B cell (primary cell): ENCODE measurements around the gene KDF1. TPM values are rescaled to one million over a fixed set of nuclear protein-coding genes. Genes with fewer than 3 reads are reported as not detected.
"Not testable (repeated sequence)": the region's sequence is repeated elsewhere in the genome, so short reads cannot be mapped to it uniquely, and the experiment has no call there.

ENCODE experiments used
- ATAC-seq: fragments of 200-7000 bp; cut with Tn5 transposase; one replicate; pipeline ENCODE4 v1.10.0; 2021; ENCODE audit warnings: low read depth, mild to moderate bottlenecking, moderate number of reproducible peaks, moderate library complexity
- CTCF ChIA-PET: fragments of 350-600 bp; sonication (Branson Sonifier 250); formaldehyde crosslinking; loops from one replicate; lab custom pipeline; 2021; ENCODE audit warnings: antibody characterized with exemption, inconsistent platforms; lab: Charles Lee
- POLR2A ChIA-PET: fragments of 350-600 bp; sonication (Branson Sonifier 250); formaldehyde crosslinking; loops from one replicate; lab custom pipeline; 2021; ENCODE audit warnings: antibody characterized with exemption; lab: Charles Lee
- DNase-seq: peaks from one replicate; pipeline ENCODE4 v3.0.0; 2013
- H2AFZ ChIP-seq: 2 replicates; pipeline ENCODE4 v1.6.1; 2012; ENCODE audit warnings: mild to moderate bottlenecking, low read depth, low read length; ENCODE audit not compliant: insufficient read depth, poor library complexity, severe bottlenecking
- H3K27ac ChIP-seq, 2 donors: 1 replicate in 1 of 2; 2 replicates in 1 of 2; pipeline ENCODE4 v1.5.1; 2012 to 2013; ENCODE audit warnings: low read length in 2 of 2, mild to moderate bottlenecking in 2 of 2, moderate library complexity in 1 of 2
- H3K27me3 ChIP-seq, 4 experiments: fragments of 200-600 bp in 1 of 4; sonication (generic) in 1 of 4; replicated peaks in 1 of 4; 1 replicate in 2 of 4; 2 replicates in 2 of 4; pipeline versions ENCODE4 v1.6.1 to v1.7.0; 2013 to 2016; ENCODE audit warnings: low read length in 3 of 4, mild to moderate bottlenecking in 2 of 4, mixed read lengths in 1 of 4, moderate library complexity in 1 of 4; ENCODE audit not compliant: insufficient read depth in 4 of 4, control insufficient read depth in 3 of 4; ENCODE audit errors: control extremely low read depth in 1 of 4
- H3K36me3 ChIP-seq, 2 experiments: replicated peaks in 1 of 2; 1 replicate in 1 of 2; 2 replicates in 1 of 2; pipeline versions ENCODE4 v1.6.1 to v1.7.1; 2013; ENCODE audit warnings: low read length in 1 of 2; ENCODE audit not compliant: insufficient read depth in 2 of 2, control insufficient read depth in 1 of 2; ENCODE audit errors: control extremely low read depth in 1 of 2, extremely low read depth in 1 of 2
- H3K4me1 ChIP-seq, 2 donors: fragments of 200-600 bp in 1 of 2; sonication (generic) in 1 of 2; 1 replicate in 1 of 2; 2 replicates in 1 of 2; pipeline versions ENCODE4 v1.5.1 to v1.6.1; 2013 to 2017; ENCODE audit warnings: low read length in 2 of 2; ENCODE audit not compliant: control insufficient read depth in 2 of 2, insufficient read depth in 2 of 2
- H3K4me2 ChIP-seq: replicated peaks from 2 replicates; pipeline ENCODE3; 2012; ENCODE audit warnings: mild to moderate bottlenecking, low read depth, low read length; ENCODE audit not compliant: poor library complexity, severe bottlenecking
- H3K4me3 ChIP-seq, 5 experiments: fragments of 200-600 bp in 1 of 5; sonication (generic) in 1 of 5; 1 replicate in 3 of 5; 2 replicates in 2 of 5; pipeline versions ENCODE4 v1.5.1 to v1.7.0; 2011 to 2016; ENCODE audit warnings: low read length in 4 of 5, mild to moderate bottlenecking in 4 of 5, low read depth in 2 of 5, control low read depth in 1 of 5, moderate library complexity in 1 of 5; ENCODE audit not compliant: insufficient read depth in 1 of 5; ENCODE audit errors: control extremely low read depth in 1 of 5, extremely low read depth in 1 of 5
- H3K79me2 ChIP-seq: fragments of 200-600 bp; sonication (generic); one replicate; pipeline ENCODE4 v1.6.0; 2016; ENCODE audit warnings: low read length; ENCODE audit not compliant: control insufficient read depth, insufficient read depth
- H3K9ac ChIP-seq: fragments of 200-600 bp; sonication (generic); 2 replicates; pipeline ENCODE4 v1.6.1; 2017; ENCODE audit warnings: mild to moderate bottlenecking, low read length, moderate library complexity
- H3K9me3 ChIP-seq, 3 donors: one replicate each; pipeline versions ENCODE4 v1.6.1 to v1.7.1; 2013; ENCODE audit warnings: low read length in 2 of 3; ENCODE audit not compliant: control insufficient read depth in 2 of 3, insufficient read depth in 1 of 3; ENCODE audit errors: control extremely low read depth in 1 of 3
- H4K20me1 ChIP-seq: 2 replicates; pipeline ENCODE4 v1.6.0; 2012; ENCODE audit warnings: mild to moderate bottlenecking, low read length; ENCODE audit not compliant: insufficient read depth, control insufficient read depth, poor library complexity, severe bottlenecking
- H3K27ac Mint-ChIP-seq: one replicate; pipeline ENCODE4 v1.8.0; 2021; ENCODE audit warnings: mixed read lengths
- H3K27me3 Mint-ChIP-seq: one replicate; pipeline ENCODE4 v1.8.0; 2021; ENCODE audit warnings: mixed read lengths
- H3K4me1 Mint-ChIP-seq: one replicate; pipeline ENCODE4 v1.8.0; 2021; ENCODE audit warnings: mixed read lengths
- H3K4me3 Mint-ChIP-seq: one replicate; pipeline ENCODE4 v1.8.0; 2021; ENCODE audit warnings: mixed read lengths
- H3K9me3 Mint-ChIP-seq: one replicate; pipeline ENCODE4 v1.8.0; 2022; ENCODE audit warnings: mixed read lengths; ENCODE audit not compliant: insufficient read depth
- EZH2 ChIP-seq: IDR thresholded peaks from 2 replicates; pipeline ENCODE4 v1.6.1; 2012; ENCODE audit warnings: borderline replicate concordance, low read depth, mild to moderate bottlenecking, moderate library complexity, low read length; ENCODE audit not compliant: insufficient read depth, poor library complexity, severe bottlenecking
- WGBS: methylation state at CpG from one replicate; pipeline ENCODE4 v1.1.5; 2013; ENCODE audit warnings: missing lambda C conversion rate; ENCODE audit not compliant: insufficient coverage; 5-methylcytosine and 5-hydroxymethylcytosine counted together
- intact Hi-C: fragments of 100-400 bp; cut with micrococcal nuclease; formaldehyde crosslinking; loops from one replicate; pipeline ENCODE4 v1.10.0; 2022
- polyA plus RNA-seq: library from polyadenylated mRNA; depleted of rRNA; stranded (reverse); fragments of >200 nt; gene quantifications from 2 replicates; pipeline ENCODE4 v1.2.3, GENCODE V29; 2012
- total RNA-seq, 2 donors: library from RNA; stranded (reverse); fragments of 120-200 nt in 1 of 2; gene quantifications; 1 replicate in 1 of 2; 2 replicates in 1 of 2; pipeline versions ENCODE4 v1.2.3 to v1.2.4, GENCODE V29; 2013 to 2022

Gene KDF1
- total and polyA plus RNA-seq, 2 donors (not counting 1 experiment from before 2014, with no cell fraction given) = 0.74 to 2.6 TPM

DNA sequence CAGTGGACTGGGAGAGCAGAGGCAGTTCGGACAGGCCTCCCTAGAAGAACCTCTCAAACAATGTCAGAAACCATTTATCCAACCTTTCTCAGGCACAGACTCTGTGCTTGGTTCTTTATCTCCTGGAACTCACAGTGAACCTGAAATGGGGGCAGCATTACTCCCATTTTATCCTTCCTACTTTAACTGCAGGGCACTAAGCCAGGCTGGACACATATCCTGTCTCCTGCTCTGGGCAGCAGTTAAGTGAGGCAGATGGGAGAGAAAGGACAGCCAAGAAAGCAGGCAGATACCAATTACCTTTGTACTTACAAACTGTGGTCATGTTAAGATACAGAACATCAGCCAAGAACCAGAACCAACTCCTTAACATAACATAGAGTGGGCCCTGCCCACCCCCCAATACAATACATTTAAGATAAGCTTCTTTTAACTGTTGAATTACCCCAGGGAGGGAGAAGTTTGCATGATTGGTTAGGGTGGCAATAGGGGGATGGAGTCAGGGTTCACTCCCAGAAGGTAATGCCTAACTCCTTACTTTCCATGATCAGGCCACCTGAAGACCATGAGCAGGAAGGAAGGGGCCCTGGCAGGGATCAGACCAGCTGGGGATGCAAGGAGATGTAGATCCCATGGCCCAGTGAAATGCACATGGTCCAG, 10.9 kb downstream of the KDF1 start:
- CTCF ChIA-PET = no interaction called here
- intact Hi-C loops = no loop called here
- H3K27ac ChIP-seq = no peak overlapping the region
- H3K9me3 ChIP-seq = peaks cover 0 to 2% (median 0%) of the 10 kb centered on the region in 3 donors
- no peak overlapping the region for H2AFZ ChIP-seq
- H3K4me1 ChIP-seq = no peaks in the 10 kb centered on the region
- H3K4me2 ChIP-seq = no peak overlapping the region
- WGBS = 83% methylated on average over 1 of the region's 1 CpG
- Mint-ChIP-seq H3K4me1 (no peaks in the 10 kb centered on the region), H3K9me3 (no peaks in the 10 kb centered on the region), H3K27ac (no peak overlapping the region), H3K27me3 (no peaks in the 10 kb centered on the region), H3K4me3 (no peak overlapping the region)
- ATAC-seq = no peak
- no peaks in the 10 kb centered on the region for H3K27me3 ChIP-seq
- no peak for DNase-seq
- H3K9ac ChIP-seq = no peak overlapping the region
- TF ChIP-seq EZH2 = no peak
- peaks cover 0 to 16% of the 10 kb centered on the region in 2 experiments for H3K36me3 ChIP-seq
- no peaks in the 10 kb centered on the region for H4K20me1 ChIP-seq
- no peaks in the 10 kb centered on the region for H3K79me2 ChIP-seq
- no peak overlapping the region for H3K4me3 ChIP-seq
- POLR2A ChIA-PET = no interaction called here

GRCh38 chr1:26948725-26949057, 11.6 kb downstream of the KDF1 start:
- ATAC-seq, H2AFZ ChIP-seq, CTCF ChIA-PET, H3K9me3 ChIP-seq, H3K4me3 Mint-ChIP-seq, H3K27ac Mint-ChIP-seq, H3K27me3 ChIP-seq, POLR2A ChIA-PET, H3K4me1 ChIP-seq, H3K4me2 ChIP-seq, H3K4me1 Mint-ChIP-seq, intact Hi-C loops, H3K9ac ChIP-seq, H3K27ac ChIP-seq, DNase-seq, H3K27me3 Mint-ChIP-seq, H3K9me3 Mint-ChIP-seq, H3K79me2 ChIP-seq, H3K4me3 ChIP-seq, H4K20me1 ChIP-seq: not testable (repeated sequence)
- WGBS = 85% methylated on average over 10 of the region's 16 CpGs
- H3K36me3 ChIP-seq = peaks cover under 1 to 20% of the 10 kb centered on the region in 2 experiments
